Measurements from ENCODE around the gene OR5D14.

Gene OR5D14

GRCh38 chr11:55826919-55827318, 31.6 kb downstream of the OR5D14 start, which contains the start of gene OR5L2:
TSS of gene OR5L2 (plus strand) at chr11:55827219. CDS start at chr11:55827219, 0 bp downstream.
- no peak for DNase-seq (ENCODE audit: low read depth in 2 of 2)
- no peak within 1 kb of the TSS for H3K4me3 ChIP-seq (replicated peaks in 1 of 2; ENCODE audit: low read depth in 2 of 2, low read length in 2 of 2)
- TF ChIP-seq CTCF (IDR thresholded peaks at IDR 0.05; ENCODE audit: low read depth, low read length) = no peak

GRCh38 chr11:55838452-55838851, 43.1 kb downstream of the OR5D14 start, which contains the start of gene OR5D16:
TSS of gene OR5D16 (plus strand) at chr11:55838752. CDS start at chr11:55838752, 0 bp downstream.
- no peak for TF ChIP-seq CTCF (IDR thresholded peaks at IDR 0.05; ENCODE audit: low read depth, low read length)
- H3K4me3 ChIP-seq (replicated peaks in 1 of 2; ENCODE audit: low read depth in 2 of 2, low read length in 2 of 2) = no peak within 1 kb of the TSS
- no peak for DNase-seq (ENCODE audit: low read depth in 2 of 2)
